Mesenchymal stem cell (in vitro differentiated cells and primary cell): ENCODE results near the gene LRRC39.
"Not testable (repeated sequence)": the region's sequence is repeated elsewhere in the genome, so short reads cannot be mapped to it uniquely, and the experiment has no call there.

ENCODE experiments used
- DNase-seq: peaks from one replicate; pipeline ENCODE4 v3.0.0-alpha.2; 2013
- H2AFZ ChIP-seq: one replicate; pipeline ENCODE4 v1.6.1; 2013; ENCODE audit warnings: low read depth, mild to moderate bottlenecking, control low read depth, inconsistent platforms, low read length, moderate library complexity
- H2AK5ac ChIP-seq: 2 replicates; pipeline ENCODE4 v1.6.1; 2013; ENCODE audit warnings: low read length, moderate library complexity, mild to moderate bottlenecking, inconsistent platforms; ENCODE audit not compliant: severe bottlenecking
- H2BK120ac ChIP-seq: one replicate; pipeline ENCODE4 v1.6.1; 2013; ENCODE audit warnings: low read depth, mild to moderate bottlenecking, inconsistent platforms, low read length, moderate library complexity
- H2BK12ac ChIP-seq, 2 experiments: one replicate each; pipeline ENCODE4 v1.6.1; 2013; ENCODE audit warnings: inconsistent platforms in 2 of 2, low read length in 2 of 2, mild to moderate bottlenecking in 2 of 2, moderate library complexity in 2 of 2, control low read depth in 1 of 2
- H2BK15ac ChIP-seq: one replicate; pipeline ENCODE4 v1.6.1; 2013; ENCODE audit warnings: mild to moderate bottlenecking, low read depth, inconsistent platforms; ENCODE audit not compliant: poor library complexity, severe bottlenecking
- H2BK5ac ChIP-seq: 2 replicates; pipeline ENCODE4 v1.6.1; 2013; ENCODE audit warnings: low read depth, mild to moderate bottlenecking, low read length, control low read depth, inconsistent platforms; ENCODE audit not compliant: poor library complexity, severe bottlenecking
- H3K14ac ChIP-seq, 2 experiments: one replicate each; pipeline ENCODE4 v1.6.1; 2013; ENCODE audit warnings: inconsistent platforms in 2 of 2, low read length in 2 of 2, control low read depth in 1 of 2, mild to moderate bottlenecking in 1 of 2, moderate library complexity in 1 of 2
- H3K18ac ChIP-seq, 2 experiments: one replicate each; pipeline ENCODE4 v1.6.1; 2013; ENCODE audit warnings: inconsistent platforms in 2 of 2, low read length in 2 of 2, control low read depth in 1 of 2, low read depth in 1 of 2, mild to moderate bottlenecking in 1 of 2
- H3K23ac ChIP-seq, 2 experiments: one replicate each; pipeline ENCODE4 v1.6.1; 2013; ENCODE audit warnings: inconsistent platforms in 2 of 2, low read length in 2 of 2, mild to moderate bottlenecking in 2 of 2, moderate library complexity in 2 of 2, control low read depth in 1 of 2
- H3K27ac ChIP-seq: 2 replicates; pipeline ENCODE4 v1.5.1; 2013; ENCODE audit warnings: mild to moderate bottlenecking, moderate library complexity, low read length, control low read depth, inconsistent platforms; ENCODE audit not compliant: poor library complexity, severe bottlenecking
- H3K27me3 ChIP-seq, 2 experiments: 2 replicates each; pipeline versions ENCODE4 v1.6.1 to v1.7.0; 2013; ENCODE audit warnings: low read length in 2 of 2, mild to moderate bottlenecking in 2 of 2, moderate library complexity in 2 of 2, control low read depth in 1 of 2, inconsistent platforms in 1 of 2; ENCODE audit not compliant: control insufficient read depth in 1 of 2, insufficient read depth in 1 of 2
- H3K36me3 ChIP-seq, 2 experiments: 2 replicates each; pipeline versions ENCODE4 v1.6.1 to v1.7.0; 2013; ENCODE audit warnings: low read length in 2 of 2, control low read depth in 1 of 2, inconsistent platforms in 1 of 2, low read depth in 1 of 2, mild to moderate bottlenecking in 1 of 2; ENCODE audit not compliant: insufficient read depth in 2 of 2, control insufficient read depth in 1 of 2
- H3K4ac ChIP-seq, 2 experiments: one replicate each; pipeline ENCODE4 v1.6.1; 2013; ENCODE audit warnings: inconsistent platforms in 2 of 2, low read length in 2 of 2, mild to moderate bottlenecking in 2 of 2, moderate library complexity in 2 of 2, control low read depth in 1 of 2, low read depth in 1 of 2
- H3K4me1 ChIP-seq: 2 replicates; pipeline ENCODE4 v1.6.1; 2013; ENCODE audit warnings: low read depth, low read length, control low read depth; ENCODE audit not compliant: control insufficient read depth, insufficient read depth
- H3K4me2 ChIP-seq: 2 replicates; pipeline ENCODE4 v1.6.1; 2013; ENCODE audit warnings: low read length, mild to moderate bottlenecking, inconsistent platforms; ENCODE audit not compliant: poor library complexity, severe bottlenecking
- H3K4me3 ChIP-seq, 2 experiments: 2 replicates each; pipeline versions ENCODE4 v1.5.1 to v1.7.0; 2013; ENCODE audit warnings: low read length in 2 of 2, mild to moderate bottlenecking in 2 of 2, control low read depth in 1 of 2, low read depth in 1 of 2; ENCODE audit not compliant: insufficient read depth in 1 of 2
- H3K79me1 ChIP-seq: replicated peaks from 2 replicates; pipeline ENCODE4 v1.6.1; 2013; ENCODE audit warnings: mild to moderate bottlenecking, control low read depth, low read length, inconsistent platforms; ENCODE audit not compliant: poor library complexity, severe bottlenecking
- H3K9ac ChIP-seq: 2 replicates; pipeline ENCODE4 v1.7.0; 2013; ENCODE audit warnings: mild to moderate bottlenecking, low read length, moderate library complexity
- H3K9me3 ChIP-seq: 2 replicates; pipeline ENCODE4 v1.7.0; 2013; ENCODE audit warnings: mild to moderate bottlenecking, low read length; ENCODE audit not compliant: control insufficient read depth
- H4K8ac ChIP-seq: one replicate; pipeline ENCODE4 v1.6.1; 2013; ENCODE audit warnings: inconsistent platforms, mild to moderate bottlenecking, low read length, moderate library complexity
- H4K91ac ChIP-seq: one replicate; pipeline ENCODE4 v1.6.1; 2013; ENCODE audit warnings: mild to moderate bottlenecking, low read length, inconsistent platforms
- WGBS: methylation state at CpG from one replicate; pipeline ENCODE4 v1.1.7; 2013; ENCODE audit warnings: mixed read lengths; 5-methylcytosine and 5-hydroxymethylcytosine counted together

Gene LRRC39

GRCh38 chr1:100205593-100205992 lies 27.5 kb upstream of the LRRC39 start:
- not testable (repeated sequence) for H3K18ac ChIP-seq, H3K14ac ChIP-seq, H2BK12ac ChIP-seq, H3K9me3 ChIP-seq, DNase-seq, H3K79me1 ChIP-seq, H2AK5ac ChIP-seq, H3K4me2 ChIP-seq, H3K27me3 ChIP-seq, H2BK120ac ChIP-seq, H3K4me1 ChIP-seq, H3K9ac ChIP-seq, H4K8ac ChIP-seq, H3K4ac ChIP-seq, H2BK5ac ChIP-seq, H3K23ac ChIP-seq, H3K27ac ChIP-seq, H4K91ac ChIP-seq, H2AFZ ChIP-seq, H2BK15ac ChIP-seq, H3K4me3 ChIP-seq
- no CpG with 5 or more reads among the region's 2 CpGs for WGBS
- peaks cover 13 to 54% of the 10 kb centered on the region in 2 experiments for H3K36me3 ChIP-seq

DNA sequence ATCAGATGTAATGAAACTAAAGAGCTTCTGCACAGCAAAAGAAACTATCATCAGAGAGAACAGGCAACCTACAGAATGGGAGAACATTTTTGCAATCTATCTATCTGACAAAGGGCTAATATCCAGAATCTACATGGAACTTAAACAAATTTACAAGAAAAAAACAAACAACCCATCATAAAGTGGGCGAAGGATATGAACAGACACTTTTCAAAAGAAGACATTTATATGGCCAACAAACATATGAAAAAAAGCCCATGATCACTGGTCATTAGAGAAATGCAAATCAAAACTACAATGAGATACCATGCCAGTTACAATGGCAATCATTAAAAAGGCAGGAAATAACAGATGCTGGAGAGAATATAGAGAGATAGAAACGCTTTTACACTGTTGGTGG lies 27.0 kb upstream of the LRRC39 start:
- not testable (repeated sequence) for H2BK12ac ChIP-seq, H2BK15ac ChIP-seq, H3K79me1 ChIP-seq, H3K4me2 ChIP-seq, H2AK5ac ChIP-seq, H3K27me3 ChIP-seq, H3K4me3 ChIP-seq, H3K9ac ChIP-seq, H3K9me3 ChIP-seq, H2BK120ac ChIP-seq, H4K91ac ChIP-seq, H2AFZ ChIP-seq, H3K4me1 ChIP-seq, H3K14ac ChIP-seq, H3K4ac ChIP-seq, H2BK5ac ChIP-seq, H3K18ac ChIP-seq, H3K23ac ChIP-seq, H3K27ac ChIP-seq, H4K8ac ChIP-seq, DNase-seq
- 93% methylated on average over 1 of the region's 2 CpGs for WGBS
- peaks cover 17 to 52% of the 10 kb centered on the region in 2 experiments for H3K36me3 ChIP-seq

DNA sequence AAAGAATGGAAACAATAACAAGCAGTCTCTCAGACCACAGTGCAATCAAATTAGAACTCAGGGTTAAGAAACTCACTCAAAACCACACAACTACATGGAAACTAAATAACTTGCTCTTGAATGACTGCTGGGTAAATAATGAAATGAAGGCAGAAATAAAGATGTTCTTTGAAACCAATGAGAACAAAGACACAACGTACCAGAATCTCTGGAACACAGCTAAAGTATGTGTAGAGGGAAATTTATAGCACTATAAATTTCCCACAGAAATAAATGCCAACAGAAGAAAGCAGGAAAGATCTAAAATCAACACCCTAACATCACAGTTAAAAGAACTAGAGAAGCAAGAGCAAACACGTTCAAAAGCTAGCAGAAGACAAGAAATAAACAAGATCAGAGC lies 24.6 kb upstream of the LRRC39 start:
- not testable (repeated sequence) for H3K4me3 ChIP-seq, H2BK15ac ChIP-seq, H3K23ac ChIP-seq, H3K27me3 ChIP-seq, H3K79me1 ChIP-seq, H2AFZ ChIP-seq, H3K9ac ChIP-seq, H4K8ac ChIP-seq, H2AK5ac ChIP-seq, H3K9me3 ChIP-seq, H2BK120ac ChIP-seq, H3K18ac ChIP-seq, H2BK5ac ChIP-seq, H3K4me1 ChIP-seq, DNase-seq, H3K27ac ChIP-seq, H3K4me2 ChIP-seq, H4K91ac ChIP-seq, H3K14ac ChIP-seq, H2BK12ac ChIP-seq, H3K4ac ChIP-seq
- WGBS = 100% methylated on average over 1 of the region's 2 CpGs
- H3K36me3 ChIP-seq = peaks cover 20 to 60% of the 10 kb centered on the region in 2 experiments

DNA sequence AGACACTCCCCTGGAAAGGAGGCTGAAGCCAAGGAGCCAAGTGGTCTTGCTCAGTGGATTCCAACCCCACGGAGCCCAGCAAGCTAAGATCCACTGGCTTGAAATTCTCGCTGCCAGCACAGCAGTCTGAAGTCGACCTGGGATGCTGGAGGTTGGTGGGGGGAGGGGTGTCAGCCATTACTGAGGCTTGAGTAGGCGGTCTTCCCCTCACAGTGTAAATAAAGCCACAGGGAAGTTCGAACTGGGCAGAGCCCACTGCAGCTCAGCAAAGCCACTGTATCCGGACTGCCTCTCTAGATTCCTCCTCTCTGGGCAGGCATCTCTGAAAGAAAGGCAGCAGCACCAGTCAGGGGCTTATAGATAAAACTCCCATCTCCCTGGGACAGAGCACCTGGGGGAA lies 22.0 kb upstream of the LRRC39 start:
- H3K27ac ChIP-seq, H3K9me3 ChIP-seq, H2AFZ ChIP-seq, H2BK5ac ChIP-seq, H3K18ac ChIP-seq, H2AK5ac ChIP-seq, H2BK12ac ChIP-seq, H4K91ac ChIP-seq, H3K4me1 ChIP-seq, H2BK120ac ChIP-seq, H2BK15ac ChIP-seq, H3K9ac ChIP-seq, H3K27me3 ChIP-seq, H3K23ac ChIP-seq, H4K8ac ChIP-seq, H3K4ac ChIP-seq, H3K4me3 ChIP-seq, DNase-seq, H3K79me1 ChIP-seq, H3K4me2 ChIP-seq: not testable (repeated sequence)
- 75% methylated on average over 6 of the region's 6 CpGs for WGBS
- Histone ChIP-seq H3K14ac (peak overlapping the region in 1 of 2 experiments; percentile 28), H3K36me3 (peaks cover 13 to 58% of the 10 kb centered on the region in 2 experiments)
